Ovary (tissue), 9 donors: Measurements from ENCODE around the gene PCDHGB4. TPM values are rescaled to one million over a fixed set of nuclear protein-coding genes. Genes with fewer than 3 reads are reported as not detected.
"Not testable (repeated sequence)": the region's sequence is repeated elsewhere in the genome, so short reads cannot be mapped to it uniquely, and the experiment has no call there.

ENCODE experiments used
- DNase-seq, 5 donors: peaks; one replicate each; pipeline ENCODE4 v3.0.0-alpha.2; 2019 to 2020
- H3K27ac ChIP-seq, 2 donors: fragments of 200-600 bp; one replicate each; pipeline versions ENCODE4 v1.5.1 to v1.8.0; 2019 to 2022
- H3K27me3 ChIP-seq: fragments of 200-600 bp; one replicate; pipeline ENCODE4 v1.8.0; 2022
- H3K36me3 ChIP-seq: fragments of 200-600 bp; sonication (generic); one replicate; pipeline ENCODE4 v1.5.1; 2019
- H3K4me1 ChIP-seq: one replicate; pipeline ENCODE4 v1.8.1; 2013; ENCODE audit warnings: mild to moderate bottlenecking, moderate library complexity; ENCODE audit not compliant: insufficient read depth
- H3K4me3 ChIP-seq: fragments of 200-600 bp; sonication (generic); one replicate; pipeline ENCODE4 v1.5.1; 2017
- H3K9me3 ChIP-seq, 2 donors: fragments of 200-600 bp in 1 of 2; sonication (generic) in 1 of 2; one replicate each; pipeline versions ENCODE4 v1.5.1 to v1.8.1; 2013 to 2019; ENCODE audit warnings: mild to moderate bottlenecking in 1 of 2, moderate library complexity in 1 of 2
- CTCF ChIP-seq, 3 donors: fragments of 450-650 bp in 2 of 3; fragments of 200-600 bp in 1 of 3; IDR thresholded peaks; one replicate each; pipeline versions ENCODE4 v1.5.1 to v1.8.0; 2016 to 2022; ENCODE audit warnings: antibody characterized with exemption in 3 of 3, mild to moderate bottlenecking in 1 of 3
- EP300 ChIP-seq: sonication (generic); formaldehyde crosslinking; IDR thresholded peaks from one replicate; pipeline ENCODE4 v1.6.1; 2017; ENCODE audit warnings: antibody characterized with exemption
- POLR2A ChIP-seq: fragments of 450-650 bp; IDR thresholded peaks from one replicate; pipeline ENCODE4 v1.6.1; 2017; ENCODE audit warnings: antibody characterized with exemption, mild to moderate bottlenecking, moderate library complexity
- WGBS, 3 donors: extraction: QIAGEN DNeasy Blood & Tissue Kit in 1 of 3; methylation state at CpG; one replicate each; pipeline versions ENCODE4 v1.1.5 to v1.1.7; 2013 to 2017; 5-methylcytosine and 5-hydroxymethylcytosine counted together
- intact Hi-C, 4 donors: fragments of 100-400 bp; cut with DNase I; formaldehyde crosslinking; loops; one replicate each; pipeline versions ENCODE4 v1.11.0 to v1.15.1; 2022 to 2023
- polyA plus RNA-seq, 2 donors: library from polyadenylated mRNA; stranded (reverse); fragments of 200-250 nt in 1 of 2; fragments of 350-450 nt in 1 of 2; fragmentation: Illumina TruSeq in 1 of 2; extraction: RNeasy Lipid Tissue Mini Kit (QIAGEN cat#74804) in 1 of 2; gene quantifications; one replicate each; pipeline ENCODE4 v1.2.3, GENCODE V29; 2013 to 2014
- total RNA-seq, 7 donors: library from RNA; depleted of rRNA in 2 of 7; stranded (reverse); fragments of >200 nt in 2 of 7; fragmentation: NEBNext Ultra II Directional in 3 of 7; extraction: Animal tissue kit (Norgen Biotek cat#: 25700) in 3 of 7; gene quantifications; one replicate each; pipeline versions ENCODE4 v1.1.0 to v1.2.4, GENCODE V29; 2016 to 2023
- donor health status: DM: no; HTN: no; CAD: no; lungs with moderate emphysema.
- donor health status: DM: no; HTN: no; CAD: no.
- donor health status: Bipolar disorder and iron deficiency.
- donor health status: DM: yes; HTN: yes; CAD: no.
- donor health status: DM: no; HTN: no; CAD: no.
- donor health status: DM: yes; HTN: yes; CAD: no.

PCDHGB4 gene
- total and polyA plus RNA-seq, 9 donors = 2.1 to 12.0 (median 7.9) TPM

- H3K4me3 ChIP-seq = no peak within 1 kb of the TSS
- no peak for DNase-seq
- no peak within 1 kb of the TSS for H3K27ac ChIP-seq
- TF ChIP-seq POLR2A (no peak), EP300 (no peak), CTCF (IDR thresholded peaks at IDR 0.05) (no peak)
- H3K9me3 ChIP-seq = peaks cover 9 to 50% of the 10 kb centered on the region in 2 donors
- H3K36me3 ChIP-seq = no peaks in the 10 kb centered on the region
- 24 to 34% (median 26%) methylated on average over 38 of the region's 38 CpGs for WGBS, 3 donors
- intact Hi-C loops = loop anchor here in 1 of 4 donors (10.0 kb wide), 1 partner anchor 162 kb away; no protein-coding TSS in a partner anchor
- no peaks in the 10 kb centered on the region for H3K27me3 ChIP-seq
- no peaks in the 10 kb centered on the region for H3K4me1 ChIP-seq
Observed at GRCh38 chr5:141392429-141393198, 5.1 kb downstream of the PCDHGB4 start, which contains the start of gene PCDHGA8. Gene PCDHGA8, plus strand, starts transcription at chr5:141392633. Its CDS starts 181 bp downstream, at chr5:141392814.

GRCh38 chr5:141393267-141393666 lies 5.8 kb downstream of the PCDHGB4 start:
- Histone ChIP-seq H3K27ac (no peak overlapping the region), H3K4me3 (no peak overlapping the region), H3K27me3 (no peaks in the 10 kb centered on the region), H3K9me3 (peaks cover 9 to 48% of the 10 kb centered on the region in 2 donors), H3K36me3 (no peaks in the 10 kb centered on the region), H3K4me1 (no peaks in the 10 kb centered on the region)
- 30 to 44% (median 30%) methylated on average over 21 of the region's 21 CpGs for WGBS, 3 donors
- TF ChIP-seq EP300 (no peak), POLR2A (no peak)
- intact Hi-C loops = loop anchor here in 1 of 4 donors (10.0 kb wide), 1 partner anchor 162 kb away; no protein-coding TSS in a partner anchor
- DNase-seq = no peak

GRCh38 chr5:141394401-141395187 lies 7.1 kb downstream of the PCDHGB4 start:
- intact Hi-C loops = loop anchor here in 1 of 4 donors (10.0 kb wide), 1 partner anchor 160 kb away; no protein-coding TSS in a partner anchor
- not testable (repeated sequence) for H3K36me3 ChIP-seq, H3K27ac ChIP-seq, H3K4me3 ChIP-seq, DNase-seq, H3K4me1 ChIP-seq, H3K27me3 ChIP-seq
- WGBS, 3 donors = 29 to 46% (median 39%) methylated on average over 44 to 49 of the region's 53 CpGs
- H3K9me3 ChIP-seq = peaks cover 14 to 44% of the 10 kb centered on the region in 2 donors

GRCh38 chr5:141397756-141398551 lies 10.5 kb downstream of the PCDHGB4 start, which contains the start of gene PCDHGB5:
Gene PCDHGB5, plus strand, starts transcription at chr5:141397947. Its CDS starts 181 bp downstream, at chr5:141398128.
- 5 to 7% (median 7%) methylated on average over 25 to 30 of the region's 43 CpGs for WGBS, 3 donors
- intact Hi-C loops = loop anchor here in 1 of 4 donors (10.0 kb wide), 1 partner anchor 157 kb away; no protein-coding TSS in a partner anchor
- not testable (repeated sequence) for H3K4me1 ChIP-seq, H3K27ac ChIP-seq, H3K36me3 ChIP-seq, H3K27me3 ChIP-seq
- Histone ChIP-seq H3K9me3 (peaks cover 13 to 39% of the 10 kb centered on the region in 2 donors), H3K4me3 (peak within 1 kb of the TSS; percentile 11)
- TF ChIP-seq CTCF (IDR thresholded peaks at IDR 0.05) = peak in 1 of 3 donors; percentile 37
- DNase-seq = peak in 3 of 5 donors; percentile 43 to 57 (median 44)

- intact Hi-C loops = loop anchor here in 1 of 4 donors (10.0 kb wide), 1 partner anchor 156 kb away; no protein-coding TSS in a partner anchor
- 21 to 36% (median 26%) methylated on average over 15 of the region's 15 CpGs for whole genome bisulfite sequencing, 3 donors
- no peak overlapping the region for H3K4me3 ChIP-seq
Observed at GRCh38 chr5:141398608-141399007, 11.1 kb downstream of the PCDHGB4 start.

More at GRCh38 chr5:141398608-141399007, 11.1 kb downstream of the PCDHGB4 start:
- no peaks in the 10 kb centered on the region for H3K4me1 ChIP-seq
- TF ChIP-seq EP300 = no peak
- TF ChIP-seq CTCF (IDR thresholded peaks at IDR 0.05) = no peak
- no peak for TF ChIP-seq POLR2A
- H3K27me3 ChIP-seq = no peaks in the 10 kb centered on the region
- peaks cover 10 to 42% of the 10 kb centered on the region in 2 donors for H3K9me3 ChIP-seq
- no peak for DNase-seq
- H3K27ac ChIP-seq = no peak overlapping the region
- no peaks in the 10 kb centered on the region for H3K36me3 ChIP-seq
